DMS 273 treated with DMSO at 0.1 percent for 48 hours (cell line): Measurements from ENCODE around the gene GPX5.
A peak's percentile ranks its signal among the peaks of the same experiment; 100 is the strongest.
"Not testable (repeated sequence)": the region's sequence is repeated elsewhere in the genome, so short reads cannot be mapped to it uniquely, and the experiment has no call there.

Experiments
- DNase-seq: peaks from one replicate; lab custom pipeline; 2025; lab: John Stamatoyannopoulos, UW

GPX5 gene

DNA sequence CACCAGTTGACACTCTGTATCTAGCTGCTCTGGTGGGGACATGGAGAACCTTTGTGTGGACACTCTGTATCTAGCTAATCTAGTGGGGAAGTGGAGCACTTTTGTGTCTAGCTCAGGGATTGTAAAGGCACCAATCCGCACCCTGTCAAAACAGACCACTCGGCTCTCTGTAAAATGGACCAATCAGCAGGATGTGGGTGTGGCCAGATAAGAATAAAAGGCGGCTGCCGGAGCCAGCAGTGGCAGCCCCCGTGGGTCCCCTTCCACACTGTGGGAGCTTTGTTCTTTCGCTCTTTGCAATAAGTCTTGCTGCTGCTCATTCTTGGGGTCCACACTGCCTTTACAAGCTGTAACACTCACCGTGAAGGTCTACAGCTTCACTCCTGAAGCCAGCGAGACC lies 13.3 kb upstream of the GPX5 start:
- not testable (repeated sequence) for DNase-seq

DNA sequence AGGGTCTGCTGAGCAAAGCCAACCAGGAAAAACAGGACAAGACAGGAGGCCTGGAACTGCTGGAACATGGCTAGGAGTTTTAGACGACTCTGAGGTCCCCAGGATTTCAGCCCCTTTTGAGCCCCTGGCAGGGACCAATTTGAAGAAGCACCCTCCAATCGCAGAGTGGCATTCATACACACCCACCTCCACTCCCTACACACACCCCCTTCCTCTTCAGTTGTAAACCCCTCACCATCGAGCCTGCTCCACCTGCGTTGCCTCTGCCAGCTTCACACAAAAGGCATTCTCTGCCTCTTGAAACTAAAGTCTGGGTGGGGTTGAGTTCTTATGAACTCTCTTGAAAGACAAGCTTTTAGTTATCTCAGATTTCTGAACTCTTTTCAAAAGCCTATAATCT lies 10.0 kb upstream of the GPX5 start, which contains the start of gene GPX6:
Gene GPX6 (minus strand): TSS at position 118 of the 400 bp plus-strand sequence. CDS start 50 bp downstream, at position 68.
- no peak for DNase-seq

DNA sequence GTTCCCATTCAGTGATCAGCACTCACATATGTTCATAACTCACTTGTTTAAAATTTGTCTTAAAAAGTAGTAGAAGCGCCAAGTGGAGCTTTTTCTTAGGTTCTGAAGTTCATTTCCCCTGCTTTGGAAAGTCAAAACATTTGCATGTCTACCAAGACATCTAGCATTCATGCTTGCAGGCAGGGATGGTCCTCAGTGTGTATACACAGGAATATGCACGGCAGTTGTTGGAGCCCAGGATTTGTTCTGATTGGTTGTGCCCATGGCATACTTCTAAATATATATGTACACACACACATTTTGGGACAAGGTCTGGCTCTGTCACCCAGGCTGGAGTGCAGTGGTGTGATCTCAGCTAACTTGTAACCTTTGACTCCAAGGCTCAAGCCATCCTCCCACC lies 7.7 kb upstream of the GPX5 start:
- DNase-seq = no peak

DNA sequence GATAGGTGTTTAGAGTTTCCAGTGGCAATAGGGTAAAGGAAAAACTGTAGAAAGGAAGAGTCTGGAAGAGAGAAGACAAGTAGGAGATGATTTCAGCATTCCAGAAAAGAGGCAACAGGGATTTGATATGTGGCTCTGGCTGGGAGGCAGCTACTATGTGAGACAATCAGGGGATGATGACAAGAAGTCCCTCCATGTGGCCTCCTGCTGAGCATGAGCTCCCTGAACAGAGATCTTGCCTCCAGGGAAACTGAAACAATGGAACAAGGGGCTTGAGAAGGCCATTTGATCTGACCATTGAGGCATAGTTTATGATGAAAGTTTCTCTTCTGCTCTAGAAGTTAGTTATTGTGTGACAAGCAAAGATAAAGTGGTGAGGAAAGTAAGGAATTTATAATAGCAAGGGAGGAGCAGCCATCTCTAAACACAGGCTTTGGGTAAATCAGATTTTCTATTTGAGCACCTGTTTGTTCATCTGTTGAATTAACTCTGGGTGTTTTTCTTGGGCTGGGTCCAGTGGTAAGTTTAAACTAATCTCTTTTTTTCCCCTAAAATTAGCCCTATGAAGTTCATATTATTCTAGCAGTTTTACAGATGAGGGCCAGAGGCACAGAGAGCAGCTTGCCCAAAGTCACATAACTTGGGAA lies 3.0 kb upstream of the GPX5 start:
- no peak for DNase-seq

DNA sequence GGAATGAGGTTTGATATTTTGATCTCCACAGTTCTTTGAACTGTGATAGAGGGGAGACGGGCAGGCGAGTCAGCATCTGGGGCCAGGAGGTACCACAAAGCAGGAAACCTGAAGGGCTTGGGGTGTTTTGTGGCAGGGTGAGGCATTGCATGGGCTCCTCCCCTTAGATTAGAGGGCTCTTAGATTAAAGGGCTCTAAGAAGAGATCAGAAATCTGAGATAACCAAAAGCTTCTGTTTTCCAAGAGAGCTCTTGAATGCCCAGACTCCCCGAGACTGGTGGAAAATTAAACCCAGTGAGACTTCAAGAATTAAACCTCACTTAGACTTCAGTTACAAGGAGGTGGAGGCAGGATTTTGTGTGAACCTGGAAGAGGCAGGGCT lies 2.4 kb upstream of the GPX5 start:
- peak; percentile 4 for DNase-seq

DNA sequence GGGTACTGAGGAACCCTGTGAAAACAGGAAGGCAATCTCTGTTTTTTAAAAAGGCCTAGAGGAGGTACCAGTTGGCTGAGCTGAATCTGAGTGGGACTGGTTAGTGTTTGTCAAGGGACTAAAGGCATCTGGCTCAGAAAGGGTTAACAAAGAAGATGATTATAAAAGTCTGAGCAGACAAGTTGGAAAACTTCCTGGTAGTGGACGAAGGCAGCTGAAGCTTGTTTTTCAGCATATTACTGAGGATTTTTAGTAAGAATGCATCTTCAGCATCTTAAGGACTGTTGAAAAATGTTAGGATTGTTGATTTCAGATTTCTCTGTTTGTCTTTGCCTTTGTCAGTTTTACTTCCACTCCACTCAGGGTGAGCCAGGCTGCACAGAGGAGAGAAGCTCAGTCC lies 5.1 kb downstream of the GPX5 start:
- no peak for DNase-seq

DNA sequence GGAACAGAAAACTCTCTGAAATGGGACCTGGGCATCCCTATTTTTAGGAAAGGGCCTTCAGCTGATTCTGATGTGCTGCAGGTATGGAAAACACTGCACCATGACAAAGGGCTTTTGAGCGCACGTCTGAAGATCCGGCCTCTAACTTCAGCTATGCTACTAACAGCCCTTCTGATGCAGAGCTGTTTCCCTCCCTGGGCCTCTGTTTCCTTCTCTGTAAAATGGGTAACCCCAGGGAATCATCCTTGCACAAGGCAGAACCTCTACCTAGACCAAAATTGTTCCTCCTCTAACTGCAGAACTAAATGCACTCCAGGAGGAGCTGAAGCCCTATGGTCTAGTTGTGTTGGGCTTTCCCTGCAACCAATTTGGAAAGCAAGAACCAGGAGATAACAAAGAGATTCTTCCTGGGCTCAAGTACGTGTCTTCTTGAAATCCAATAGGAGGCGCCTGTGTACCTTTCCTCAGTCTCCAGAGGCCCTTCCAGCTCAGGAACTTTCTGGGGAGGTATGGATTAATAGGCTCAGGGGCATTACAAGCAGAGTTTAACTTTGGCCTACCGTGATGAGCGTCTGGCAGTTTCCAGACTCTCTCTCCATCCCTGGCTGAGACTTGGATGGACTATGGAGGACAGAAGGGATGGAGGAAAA lies 5.9 kb downstream of the GPX5 start:
- no peak for DNase-seq

DNA sequence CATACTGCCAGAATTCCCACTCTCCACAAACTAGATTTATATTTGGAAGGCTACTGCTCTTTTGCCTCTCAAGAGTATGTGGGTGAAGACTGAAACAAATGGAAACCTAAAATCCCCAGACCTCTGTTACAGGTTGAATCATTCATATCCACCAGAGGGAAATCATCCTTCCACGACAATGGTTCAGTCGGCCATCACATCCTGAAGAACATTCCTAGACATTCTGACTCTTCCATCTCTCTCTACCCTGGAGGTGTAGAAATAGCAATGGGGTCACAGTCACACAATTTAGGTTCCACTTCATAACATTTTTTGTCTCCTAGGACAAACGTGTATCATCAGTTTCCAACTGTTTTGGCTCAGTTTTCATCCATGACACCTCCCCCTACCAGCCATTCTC lies 8.6 kb downstream of the GPX5 start:
- DNase-seq = no peak

DNA sequence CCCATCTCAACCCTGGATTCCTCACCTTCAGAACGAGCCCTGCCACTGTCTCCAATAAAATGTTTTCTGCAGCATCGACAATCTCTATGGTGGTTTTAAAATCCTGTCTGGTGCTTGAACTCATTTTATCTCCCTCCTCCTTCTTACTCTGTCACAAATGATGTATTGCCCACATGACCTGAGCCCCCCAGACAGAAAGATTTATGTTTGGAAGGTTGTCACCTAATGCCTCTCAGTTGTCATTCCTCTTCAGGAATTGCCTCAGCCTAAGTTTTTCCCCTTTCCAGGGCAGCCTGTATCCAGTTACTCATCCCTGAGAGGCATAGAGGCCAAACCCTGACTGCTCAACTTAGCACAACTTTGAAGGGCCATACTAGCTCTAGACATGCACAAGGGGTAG lies 9.2 kb downstream of the GPX5 start:
- no peak for DNase-seq

DNA sequence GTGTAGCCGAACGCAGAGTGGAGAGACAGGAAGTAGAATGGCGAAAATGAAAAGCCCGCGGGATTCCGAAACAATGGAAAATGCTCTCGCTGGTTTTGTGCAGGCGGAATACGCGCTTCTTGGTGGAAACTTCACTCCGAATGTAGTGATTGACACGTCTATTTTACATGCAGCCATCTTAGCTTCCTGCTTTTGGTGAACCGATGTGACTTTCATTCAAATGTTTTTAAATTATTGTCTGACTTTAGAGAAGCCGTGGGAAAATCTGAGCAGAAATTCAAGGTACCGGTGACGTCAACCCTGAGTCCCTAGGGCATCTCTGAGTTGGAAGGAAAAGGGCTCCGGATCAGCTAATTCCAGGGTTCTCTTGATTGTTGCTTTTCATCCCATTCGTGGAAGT lies 11.4 kb downstream of the GPX5 start:
- no peak for DNase-seq

DNA sequence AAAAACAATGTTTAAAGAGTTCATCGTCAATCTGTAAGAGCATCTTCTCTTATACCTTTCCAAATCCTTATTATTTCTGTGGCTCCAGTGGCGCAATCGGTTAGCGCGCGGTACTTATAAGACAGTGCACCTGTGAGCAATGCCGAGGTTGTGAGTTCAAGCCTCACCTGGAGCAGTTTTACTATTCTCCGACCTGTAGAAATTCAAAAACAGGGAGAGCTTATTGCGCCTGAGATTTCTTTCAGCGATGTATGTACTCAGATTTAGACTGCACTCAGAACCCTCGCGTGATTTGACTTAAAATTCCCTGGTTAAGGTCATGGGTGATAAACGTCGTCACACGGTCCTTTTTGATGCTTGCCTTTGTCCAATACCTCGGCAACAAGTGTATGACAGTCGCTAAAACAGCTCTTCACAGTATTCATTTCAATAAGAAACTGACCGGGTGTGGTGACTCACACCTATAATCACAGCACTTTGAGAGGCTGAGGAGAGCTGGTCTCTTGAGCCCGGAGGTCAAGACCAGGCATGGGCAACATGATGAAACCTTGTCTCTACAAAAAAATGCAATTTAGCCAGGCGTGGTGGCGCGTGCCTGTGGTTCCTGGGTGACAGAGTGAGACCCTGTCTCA lies 11.9 kb downstream of the GPX5 start:
- DNase-seq = no peak

DNA sequence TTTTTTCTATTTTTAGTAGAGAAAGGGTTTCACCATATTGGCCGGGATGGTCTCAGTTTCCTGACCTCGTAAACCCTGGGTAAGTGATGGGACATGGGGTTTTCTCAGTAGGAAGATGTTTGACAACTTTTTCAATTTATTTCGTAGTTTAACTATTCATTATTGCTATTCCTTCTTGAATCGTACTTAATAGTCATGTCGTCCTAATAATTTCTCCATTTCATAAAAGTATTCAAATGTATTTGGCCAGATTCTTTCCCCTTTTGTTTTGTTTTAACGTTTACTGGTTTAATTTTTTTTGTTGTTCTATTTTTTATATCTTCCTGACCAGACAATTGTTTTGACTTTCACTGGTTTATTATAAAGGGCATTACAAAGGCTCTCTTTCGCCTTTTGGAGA lies 16.3 kb downstream of the GPX5 start:
- DNase-seq = no peak

DNA sequence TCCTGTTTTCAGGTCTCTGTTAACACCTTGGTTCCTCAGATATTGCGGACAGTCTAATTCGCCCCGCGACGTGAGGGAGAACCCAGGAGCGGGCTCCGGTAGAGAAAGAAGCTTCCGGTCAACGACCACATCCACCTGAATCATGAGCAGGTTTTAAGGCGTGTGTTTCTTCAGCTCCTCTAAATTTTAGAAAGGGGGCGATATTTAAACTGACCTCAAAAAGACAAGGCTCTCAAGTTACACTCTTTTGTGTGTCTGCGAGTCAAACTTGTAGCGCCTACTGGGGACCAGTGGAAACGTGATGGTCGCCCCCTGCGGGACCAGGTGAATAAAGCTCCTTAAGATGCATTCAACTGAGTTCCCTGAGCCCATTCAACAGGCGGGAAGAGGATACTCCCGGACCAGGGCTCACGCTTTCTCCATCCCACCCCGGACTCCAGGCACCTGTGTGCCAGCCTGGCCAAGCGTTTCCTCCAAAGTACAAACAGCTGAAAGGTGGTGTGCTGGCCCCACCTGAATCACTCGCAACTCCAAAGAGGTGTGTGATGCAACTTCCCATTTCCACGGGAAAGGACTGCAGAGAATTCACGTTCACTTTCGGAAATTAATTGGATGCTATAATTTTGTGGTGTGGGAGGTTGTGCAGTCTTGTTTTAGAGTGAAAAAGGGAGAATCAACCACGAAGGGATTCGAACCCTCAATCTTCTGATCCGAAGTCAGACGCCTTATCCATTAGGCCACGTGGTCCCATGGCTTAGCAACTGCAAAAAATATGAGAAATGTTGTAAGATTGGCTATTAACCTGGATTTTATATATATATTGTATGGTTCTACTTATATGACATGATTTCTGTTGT lies 17.0 kb downstream of the GPX5 start:
- DNase-seq = peak; percentile 87

DNA sequence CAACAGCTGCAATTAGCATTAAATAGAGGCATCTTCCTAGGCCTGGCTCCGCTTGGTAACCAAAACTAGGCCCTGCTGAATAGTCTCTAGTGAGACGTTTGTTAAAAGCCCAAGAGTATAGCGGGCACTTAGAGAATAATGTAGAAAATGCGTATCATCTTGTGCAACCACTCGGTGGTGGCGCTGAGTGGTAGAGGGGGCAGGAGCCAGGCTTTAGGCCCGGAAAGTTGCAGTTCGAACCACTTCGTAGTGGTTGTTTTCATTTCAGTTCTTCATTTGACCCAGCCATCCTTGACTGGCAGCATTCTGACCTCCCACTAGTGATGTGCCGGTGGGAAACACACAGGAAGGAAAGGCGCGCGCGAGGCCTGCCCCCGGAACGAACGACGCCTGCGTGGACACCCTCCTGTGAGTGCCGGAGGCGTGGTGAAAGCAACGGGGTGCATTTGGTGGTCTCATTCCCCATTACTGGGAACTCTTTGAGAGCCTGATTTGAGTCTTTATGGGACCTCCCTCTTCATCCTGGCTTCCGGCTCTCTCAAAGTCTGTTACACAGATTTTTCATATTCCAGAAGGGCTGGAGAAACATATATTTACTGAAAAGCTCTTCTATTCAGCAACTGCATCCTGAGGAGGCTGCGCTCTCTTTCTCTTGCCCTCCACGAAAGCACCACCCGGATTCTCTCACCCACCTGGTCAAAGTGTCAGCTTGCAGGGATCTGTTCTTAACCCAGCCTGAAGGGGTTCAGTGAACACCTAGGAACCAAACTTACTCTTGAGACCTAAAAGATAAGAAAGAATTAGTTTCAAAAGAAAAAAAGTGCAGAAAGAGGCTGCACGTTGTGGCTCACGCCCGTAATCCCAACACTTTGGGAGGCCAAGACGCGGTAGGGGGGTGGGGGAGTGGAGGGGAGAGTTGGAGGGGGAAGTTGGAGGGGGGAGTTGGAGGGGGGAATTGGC lies 18.2 kb downstream of the GPX5 start:
- no peak for DNase-seq

DNA sequence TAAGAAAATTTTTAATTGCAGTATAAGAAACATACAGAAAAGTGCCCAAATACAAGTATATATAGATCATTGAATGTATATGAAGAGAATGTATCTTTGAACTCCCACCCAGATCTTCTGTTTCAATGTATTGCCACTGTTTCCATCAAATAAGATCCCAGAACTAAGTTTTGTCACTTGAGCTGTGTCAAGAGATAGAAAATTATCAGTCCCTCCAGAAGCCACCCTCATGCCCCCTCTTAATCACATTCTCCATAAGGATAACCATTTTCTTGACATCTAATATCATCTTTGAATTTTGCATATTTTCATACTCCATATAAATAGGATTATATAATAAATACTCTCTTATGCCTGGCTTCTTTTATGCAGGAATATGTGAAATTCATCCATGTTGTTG lies 20.3 kb downstream of the GPX5 start:
- DNase-seq = no peak

DNA sequence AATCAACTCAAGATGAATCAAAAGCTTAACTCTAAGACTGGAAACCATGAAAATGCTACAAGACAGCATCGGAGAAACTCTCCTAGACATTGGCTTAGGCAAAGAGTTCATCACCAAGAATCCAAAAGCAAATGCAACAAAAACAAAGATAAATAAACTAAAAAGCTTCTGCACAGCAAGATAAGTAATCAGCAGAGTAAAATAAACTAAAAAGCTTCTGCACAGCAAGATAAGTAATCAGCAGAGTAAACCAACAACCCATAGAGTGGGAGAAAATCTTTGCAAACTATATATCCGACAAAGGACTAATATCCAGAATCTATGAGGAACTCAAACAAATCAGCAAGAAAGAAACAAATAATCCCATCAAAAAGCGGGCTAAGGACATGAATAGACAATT lies 21.3 kb downstream of the GPX5 start:
- not testable (repeated sequence) for DNase-seq

DNA sequence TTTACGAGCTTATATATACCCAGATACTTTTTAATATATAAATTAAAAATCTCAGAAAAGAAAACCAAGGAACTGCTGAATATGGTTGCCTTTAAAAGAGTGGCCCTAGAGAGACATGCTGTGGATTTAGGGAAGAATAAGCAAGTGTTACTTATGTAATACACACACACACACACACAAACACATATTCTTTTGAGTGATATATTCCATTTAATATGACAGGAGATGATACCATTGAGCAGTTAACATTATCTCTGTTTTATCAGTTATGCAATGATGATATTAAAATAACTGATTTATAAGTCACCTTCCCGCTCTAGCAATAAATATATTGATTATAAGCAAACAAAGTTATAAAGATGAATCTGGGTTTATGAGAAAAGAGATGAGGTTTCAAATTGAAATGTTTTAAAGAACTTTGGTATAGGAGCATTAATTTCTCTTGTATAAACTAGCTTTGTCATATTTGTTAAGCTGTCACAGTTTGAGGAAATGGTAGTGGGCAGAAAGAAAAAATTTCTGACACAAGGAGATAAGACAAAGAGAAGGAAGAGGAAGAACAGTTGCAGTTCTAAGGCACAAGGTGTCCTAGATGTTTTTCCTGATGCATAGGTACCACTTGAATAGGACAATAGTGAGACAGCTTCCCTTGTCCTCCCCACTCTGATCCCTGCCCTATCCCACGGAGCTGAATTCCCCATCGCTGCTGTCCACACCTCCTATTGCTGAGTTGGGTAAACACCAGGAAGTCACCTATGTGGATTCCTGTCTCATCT lies 26.4 kb downstream of the GPX5 start:
- DNase-seq = no peak

DNA sequence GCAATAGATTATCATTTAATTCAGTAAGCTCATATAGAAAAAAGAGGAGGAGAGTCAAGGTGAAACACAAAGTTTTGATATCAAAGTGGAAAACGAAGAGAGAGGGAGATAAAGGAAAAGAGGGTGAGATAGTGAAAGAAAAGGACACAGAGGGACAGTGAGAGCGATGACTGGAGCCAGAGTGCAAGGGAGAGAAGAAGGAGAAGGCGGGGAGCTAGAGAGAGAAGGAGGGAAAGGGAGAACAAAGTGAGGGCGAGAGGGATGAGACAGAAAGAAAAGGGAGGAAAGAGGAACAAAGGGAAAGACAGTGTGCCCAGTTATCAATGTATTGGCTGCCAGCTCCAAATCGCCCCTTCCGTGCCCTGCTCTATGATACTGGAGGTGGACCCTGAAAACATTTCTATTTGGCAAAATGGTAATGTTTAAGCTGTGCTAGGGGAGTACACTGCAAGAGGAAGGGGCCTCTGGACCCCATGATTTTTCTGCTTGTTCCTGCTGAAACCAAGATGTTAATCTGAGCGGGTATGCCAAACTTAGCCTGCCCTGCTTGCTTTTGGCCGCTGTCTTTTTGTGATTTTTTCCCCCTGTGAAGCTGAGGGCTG lies 27.8 kb downstream of the GPX5 start:
- DNase-seq = no peak

DNA sequence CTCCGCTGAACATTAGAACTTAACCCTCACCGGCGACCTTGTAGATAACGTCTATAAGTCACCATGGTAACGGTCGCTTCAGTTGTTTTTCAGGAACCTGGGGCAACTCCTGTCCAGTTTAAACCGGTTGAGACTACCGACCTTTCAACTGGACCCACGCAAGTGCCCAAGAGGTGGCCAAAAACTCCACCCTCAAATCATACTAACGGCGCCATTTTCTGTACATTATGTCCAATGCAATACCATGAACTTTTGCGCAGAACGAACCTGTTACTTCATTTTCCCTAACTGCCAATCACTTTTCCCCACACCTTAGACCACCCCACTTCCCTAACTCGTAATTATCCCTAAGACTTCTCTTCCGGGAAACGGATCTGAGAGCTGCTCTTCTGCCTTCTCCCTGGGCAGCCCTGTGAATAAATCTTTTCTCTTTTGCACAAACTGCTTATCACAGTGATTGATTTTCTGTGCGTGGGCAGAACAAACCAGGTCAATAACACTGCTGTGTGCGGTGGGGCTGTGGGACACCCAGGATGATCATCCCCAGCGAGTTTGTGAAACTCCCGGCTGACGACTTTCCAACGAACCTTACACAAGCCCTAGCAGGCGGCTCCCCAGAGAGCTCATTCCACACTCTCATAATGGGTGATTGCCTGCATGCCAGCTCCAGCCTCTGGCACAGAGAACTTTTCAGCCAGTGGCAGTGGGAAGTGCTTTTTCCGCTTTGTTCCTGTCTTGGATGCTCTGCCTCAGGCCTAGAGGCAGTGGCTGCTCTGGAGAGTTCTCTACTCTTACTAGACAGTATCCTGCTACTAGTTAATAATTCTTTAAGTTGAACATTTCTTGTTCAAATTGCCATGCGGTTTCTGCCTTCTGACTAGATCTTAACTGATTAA lies 28.6 kb downstream of the GPX5 start:
- no peak for DNase-seq
